Stimulated activated naive CD4-positive, alpha-beta T cell (primary cell): ENCODE results near the gene RNF41.
"Not testable (repeated sequence)": the region's sequence is repeated elsewhere in the genome, so short reads cannot be mapped to it uniquely, and the experiment has no call there.

Source experiments
- DNase-seq, 6 experiments: peaks; one replicate each; lab custom pipeline; 2025; lab: John Stamatoyannopoulos, UW

Gene RNF41

GRCh38 chr12:56208006-56208405, 13.7 kb downstream of the RNF41 start:
- no peak for DNase-seq

- peak in 4 of 6 experiments; percentile 3 to 28 (median 11) for DNase-seq
Measured at GRCh38 chr12:56206452-56207166, 15.1 kb downstream of the RNF41 start.

- DNase-seq = no peak
Measured at GRCh38 chr12:56205445-56205844, 16.3 kb downstream of the RNF41 start.

GRCh38 chr12:56204275-56204674, 17.4 kb downstream of the RNF41 start:
- DNase-seq = no peak

- no peak for DNase-seq
Measured at GRCh38 chr12:56202838-56203237, 18.9 kb downstream of the RNF41 start.

- DNase-seq = no peak
Measured at GRCh38 chr12:56202366-56202765, 19.4 kb downstream of the RNF41 start.

- DNase-seq = no peak
Measured at GRCh38 chr12:56198836-56199235, 22.9 kb downstream of the RNF41 start.

GRCh38 chr12:56197921-56198635, 23.6 kb downstream of the RNF41 start:
- no peak for DNase-seq

GRCh38 chr12:56196818-56197550, 24.7 kb downstream of the RNF41 start:
- DNase-seq = not testable (repeated sequence)

- DNase-seq = peak; percentile 17 to 77 (median 64)
Measured at GRCh38 chr12:56193025-56193578, 28.6 kb downstream of the RNF41 start.

- DNase-seq = no peak
Measured at GRCh38 chr12:56192582-56192981, 29.1 kb downstream of the RNF41 start.

GRCh38 chr12:56190695-56191155, 31.0 kb downstream of the RNF41 start:
- no peak for DNase-seq

- DNase-seq = peak; percentile 55 to 79 (median 70)
Measured at GRCh38 chr12:56189918-56190694, 31.6 kb downstream of the RNF41 start.

GRCh38 chr12:56189099-56189917, 32.4 kb downstream of the RNF41 start, which contains the start of gene SMARCC2:
TSS of gene SMARCC2 (minus strand) at chr12:56189483. CDS start at chr12:56189461, 22 bp downstream.
- DNase-seq = peak; percentile 72 to 83 (median 77)

- peak in 2 of 6 experiments; percentile 42 to 49 for DNase-seq
Measured at GRCh38 chr12:56188778-56189098, 33.0 kb downstream of the RNF41 start.

- DNase-seq = peak in 1 of 6 experiments; percentile 21
Measured at GRCh38 chr12:56188131-56188777, 33.5 kb downstream of the RNF41 start.

- no peak for DNase-seq
Measured at GRCh38 chr12:56186957-56187356, 34.8 kb downstream of the RNF41 start.

GRCh38 chr12:56178347-56178746, 43.4 kb downstream of the RNF41 start:
- no peak for DNase-seq

- no peak for DNase-seq
Measured at GRCh38 chr12:56172839-56173238, 48.9 kb downstream of the RNF41 start.

GRCh38 chr12:56169229-56169759, 52.4 kb downstream of the RNF41 start:
- DNase-seq = no peak
